HUDEP-2 (cell line): ENCODE results near the gene B3GNT9.

Experiments used
- DNase-seq, 76 experiments: peaks; one replicate each; lab custom pipeline; 2025; ENCODE audit not compliant: unreplicated experiment in 76 of 76; lab: John Stamatoyannopoulos, UW

Gene B3GNT9

DNA sequence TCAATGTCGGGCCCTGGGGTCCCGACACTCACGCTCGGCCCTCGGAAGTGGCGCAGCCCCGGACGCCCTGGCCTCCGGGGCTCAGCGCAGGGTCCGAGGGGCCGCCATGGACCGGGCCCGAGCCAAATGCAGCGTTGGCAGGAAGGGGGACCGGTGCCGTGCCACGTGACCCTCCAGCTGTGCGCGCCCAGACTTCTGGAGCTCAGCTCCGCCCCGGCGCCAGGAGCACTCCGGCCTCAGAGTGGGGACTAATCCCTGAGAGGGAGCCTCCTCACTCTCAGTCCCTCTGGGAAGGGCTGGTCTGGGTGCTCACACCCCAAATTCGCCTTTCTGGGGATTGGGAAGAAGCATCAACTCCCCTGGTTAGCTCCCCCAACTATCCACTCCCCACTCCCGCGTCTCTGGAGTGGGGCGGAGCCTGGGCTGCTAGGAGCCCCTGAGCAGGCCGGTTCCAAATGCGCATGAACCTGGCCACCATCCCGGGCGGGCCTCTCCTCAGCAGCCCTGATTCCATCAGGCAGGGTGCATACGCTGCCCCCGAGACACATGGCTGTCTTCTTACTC, at the start of gene B3GNT9:
B3GNT9 (minus strand) TSS at position 166 of the 564 bp plus-strand sequence. CDS start 513 bp downstream, outside the sequence.
- peak in 22 of 76 experiments; percentile 9 to 50 (median 32) for DNase-seq

GRCh38 chr16:67200491-67200890, 49.7 kb upstream of the B3GNT9 start:
- no peak for DNase-seq

GRCh38 chr16:67199808-67200198, 49.0 kb upstream of the B3GNT9 start:
- no peak for DNase-seq

DNA sequence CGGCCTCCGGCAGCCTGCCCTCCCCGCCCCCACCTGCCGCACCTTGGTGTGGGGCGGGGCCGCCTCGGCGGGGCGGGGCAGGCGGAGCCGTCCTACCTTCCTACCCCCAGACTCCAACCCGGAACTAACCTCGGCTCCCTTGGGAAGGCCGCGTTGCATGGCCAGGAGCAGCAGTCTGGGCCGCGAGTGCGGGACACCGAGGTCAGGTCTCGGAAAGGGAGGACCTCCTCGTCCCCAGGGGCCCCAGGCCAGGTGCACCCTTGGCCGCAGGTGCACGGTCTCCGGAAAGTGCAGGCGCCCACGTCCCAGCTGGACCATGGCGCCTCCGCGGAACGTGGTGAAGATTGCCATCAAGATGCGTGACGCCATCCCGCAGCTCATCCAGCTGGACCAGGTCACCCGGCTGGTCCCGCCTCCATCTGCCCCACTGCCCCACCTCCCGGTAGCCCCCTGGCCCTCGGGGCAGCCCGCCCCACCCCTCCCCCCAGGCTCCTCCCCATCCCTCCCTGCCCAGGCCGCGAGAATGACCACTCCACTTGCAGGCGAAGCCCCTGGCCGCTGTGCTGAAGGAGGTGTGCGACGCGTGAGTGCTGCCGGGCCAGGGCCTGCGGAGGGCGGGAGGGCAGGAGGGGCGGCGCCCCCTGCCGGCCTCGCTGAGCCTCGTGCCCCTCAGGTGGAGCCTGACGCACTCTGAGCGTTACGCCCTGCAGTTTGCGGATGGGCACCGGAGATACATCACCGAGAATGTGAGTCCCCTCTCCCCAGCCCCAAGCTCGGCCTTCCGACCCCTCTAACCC, 48.4 kb upstream of the B3GNT9 start, which contains the start of gene ELMO3:
ELMO3 (plus strand) TSS at position 121 of the 797 bp plus-strand sequence; CDS start at position 317, 196 bp downstream.
- DNase-seq = no peak

GRCh38 chr16:67198238-67198734, 47.5 kb upstream of the B3GNT9 start:
- DNase-seq = peak in 66 of 76 experiments; percentile 19 to 82 (median 56)

DNA sequence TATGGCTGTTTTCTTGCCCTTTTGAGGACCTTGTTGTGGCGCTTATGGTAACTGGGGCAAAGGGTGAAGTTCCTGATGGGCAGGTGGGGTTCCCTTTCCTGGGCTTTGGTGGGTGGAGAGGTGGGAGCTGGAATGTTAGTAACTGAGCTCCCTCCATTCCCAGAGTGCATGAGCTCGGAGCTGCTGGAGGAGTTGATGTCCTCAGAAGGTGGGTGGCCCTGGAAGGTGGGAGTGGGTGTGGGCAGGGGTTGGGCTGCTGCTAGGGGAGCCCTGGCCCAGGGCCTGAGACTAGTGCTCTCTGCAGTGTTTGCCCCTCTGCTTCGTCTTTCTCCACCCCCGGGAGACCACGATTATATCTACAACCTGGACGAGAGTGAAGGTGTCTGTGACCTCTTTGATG, 46.9 kb upstream of the B3GNT9 start:
- DNase-seq = no peak

- DNase-seq = no peak
Observed at GRCh38 chr16:67196881-67197280, 46.1 kb upstream of the B3GNT9 start.

DNA sequence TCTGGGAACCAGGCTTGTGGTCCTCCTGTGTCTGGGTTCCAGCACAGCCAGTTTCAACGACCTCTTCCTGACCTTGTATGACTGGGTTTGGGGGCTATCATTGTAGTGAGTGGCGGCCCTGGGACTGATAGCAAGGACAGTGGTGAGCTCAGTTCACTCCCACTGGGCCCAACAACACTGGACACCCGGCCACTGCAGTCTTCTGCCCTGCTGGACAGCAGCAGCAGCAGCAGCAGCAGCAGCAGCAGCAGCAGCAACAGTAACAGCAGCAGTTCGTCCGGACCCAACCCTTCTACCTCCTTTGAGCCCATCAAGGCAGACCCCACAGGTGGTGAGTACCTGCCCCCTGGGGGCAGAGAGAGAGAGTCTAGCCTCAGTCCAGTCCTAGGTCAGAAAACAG, 44.9 kb upstream of the B3GNT9 start:
- no peak for DNase-seq

GRCh38 chr16:67194260-67194659, 43.5 kb upstream of the B3GNT9 start:
- DNase-seq = peak in 73 of 76 experiments; percentile 22 to 89 (median 72)

DNA sequence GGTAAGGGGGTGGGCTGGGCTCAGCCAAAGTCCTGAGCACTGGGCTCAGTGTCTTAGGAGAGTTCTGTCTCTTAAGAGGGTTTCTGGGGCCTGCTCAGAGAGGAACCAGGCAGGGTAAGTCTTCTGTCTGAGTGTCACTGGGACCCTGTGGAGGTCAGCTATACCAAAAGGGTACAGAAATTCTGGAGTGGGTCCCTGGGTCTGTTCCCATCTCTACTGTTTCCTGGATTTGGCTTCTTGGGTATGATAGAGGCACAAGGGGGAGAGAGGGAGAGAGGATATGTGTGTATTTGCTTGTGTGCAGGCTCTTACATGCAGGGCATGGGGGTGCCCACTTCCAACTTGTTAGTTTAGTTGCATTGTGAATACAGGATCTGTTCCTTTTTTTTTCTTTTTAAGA, 42.7 kb upstream of the B3GNT9 start:
- DNase-seq = no peak

- DNase-seq = peak in 11 of 76 experiments; percentile 11 to 54 (median 26)
Observed at GRCh38 chr16:67192781-67193361, 42.1 kb upstream of the B3GNT9 start.

- peak in 73 of 76 experiments; percentile 30 to 91 (median 81) for DNase-seq
Observed at GRCh38 chr16:67191995-67192681, 41.3 kb upstream of the B3GNT9 start, which contains the start of gene E2F4. Gene E2F4, plus strand, starts transcription at chr16:67192155. Its CDS starts 73 bp downstream, at chr16:67192228.

GRCh38 chr16:67191411-67191994, 40.7 kb upstream of the B3GNT9 start:
- no peak for DNase-seq

GRCh38 chr16:67190448-67191399, 39.9 kb upstream of the B3GNT9 start:
- DNase-seq = peak in 44 of 76 experiments; percentile 13 to 68 (median 32)

DNA sequence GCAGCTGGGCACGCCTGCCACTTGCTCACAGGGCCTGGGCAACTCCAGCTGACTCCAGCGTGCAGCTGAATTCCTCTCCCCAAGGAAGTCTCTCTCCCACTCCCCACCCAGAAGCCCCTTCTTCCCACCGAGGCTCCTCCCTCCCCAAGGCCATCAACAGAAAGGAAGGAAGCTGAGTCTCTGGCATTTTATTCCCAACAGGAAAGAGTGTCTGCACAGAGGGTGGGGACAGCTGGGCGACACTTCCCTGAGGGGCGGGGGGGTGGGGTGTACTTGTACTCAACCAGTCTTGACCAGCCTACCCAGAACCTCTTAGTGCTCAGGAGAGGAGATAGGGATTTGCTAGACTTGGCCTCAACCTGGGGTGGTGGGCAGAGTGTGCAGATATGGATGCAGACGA, 39.2 kb upstream of the B3GNT9 start, which contains the start of gene EXOC3L1:
EXOC3L1 (minus strand) TSS at position 96 of the 400 bp plus-strand sequence. CDS start 460 bp downstream, outside the sequence.
- no peak for DNase-seq

DNA sequence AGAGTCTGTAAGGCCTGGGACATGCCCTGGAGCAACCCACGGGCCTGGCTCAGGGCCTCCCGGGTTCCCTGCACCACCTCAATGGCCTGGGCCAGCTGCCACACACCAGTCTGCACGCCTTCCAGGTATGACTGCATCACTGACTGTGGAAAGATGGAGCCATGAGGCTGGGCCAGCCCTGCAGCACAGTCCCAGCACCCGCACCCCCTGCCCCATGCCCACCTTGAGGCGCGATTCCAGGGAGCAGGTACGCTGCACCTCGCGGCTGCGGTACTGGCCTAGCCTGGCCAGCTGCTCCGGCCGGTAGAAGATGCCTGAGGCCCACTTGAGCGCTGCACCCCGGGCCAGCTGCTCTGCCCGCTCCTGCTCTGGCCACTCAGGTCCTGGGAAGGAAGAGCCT, 38.0 kb upstream of the B3GNT9 start:
- no peak for DNase-seq

DNA sequence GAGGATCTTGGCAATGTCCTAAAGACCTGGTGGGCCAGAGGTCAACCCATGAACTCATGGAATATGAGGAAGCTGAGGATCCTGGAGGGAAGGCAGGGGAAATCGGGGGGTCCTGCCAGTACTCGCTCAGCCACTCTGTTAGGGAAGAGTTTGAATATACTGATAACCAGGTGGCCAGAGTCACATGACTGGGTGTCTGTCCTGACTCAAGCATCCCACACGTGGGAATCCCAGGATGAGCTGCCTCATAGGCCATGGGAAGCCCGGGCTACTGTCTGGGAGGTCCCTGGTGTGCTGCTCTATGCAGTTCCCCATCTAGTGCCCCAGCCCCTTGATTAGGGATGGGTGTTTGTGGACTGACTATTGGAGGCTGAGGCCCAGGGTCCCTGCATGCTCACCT, 37.5 kb upstream of the B3GNT9 start:
- DNase-seq = no peak

DNA sequence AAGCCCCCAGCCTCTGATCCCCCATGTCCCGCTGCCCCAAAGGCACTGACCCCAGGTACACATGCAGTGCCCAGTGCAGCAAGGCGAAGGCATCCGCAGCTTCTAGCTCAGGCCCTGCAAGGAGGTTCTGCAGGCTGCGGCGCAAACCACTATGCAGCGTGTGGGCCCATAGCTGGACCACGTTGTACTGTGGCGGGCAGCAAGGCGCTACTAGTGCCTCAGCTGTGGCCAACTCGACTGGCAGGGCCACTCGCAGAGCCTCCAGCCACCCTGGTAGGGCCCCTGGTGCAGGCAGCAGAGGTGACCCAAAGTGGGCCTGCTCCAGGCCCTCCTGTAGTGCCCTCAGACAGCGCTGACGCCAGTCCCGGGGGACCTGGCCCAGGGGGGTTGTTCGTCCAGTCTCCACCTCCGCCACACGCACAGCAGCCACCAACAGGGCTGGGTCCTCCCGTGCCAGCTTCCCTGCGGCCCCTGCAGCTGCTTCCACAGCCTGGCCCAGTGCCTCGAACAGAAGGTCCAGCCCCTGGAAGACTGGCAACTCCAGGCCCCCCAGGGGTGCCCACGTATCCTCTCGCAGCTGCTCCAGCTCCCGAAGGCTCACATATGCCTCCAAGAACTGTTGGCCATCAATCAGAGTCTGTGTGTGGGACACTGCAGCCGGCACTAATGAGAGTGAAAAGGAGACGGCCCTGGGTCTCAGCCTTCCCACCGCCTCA, 36.5 kb upstream of the B3GNT9 start:
- no peak for DNase-seq
